Osteoblast (primary cell): Measurements from ENCODE around the gene MRPS18C. TPM values are rescaled to one million over a fixed set of nuclear protein-coding genes. Genes with fewer than 3 reads are reported as not detected.

Experiments used
- DNase-seq: peaks from one replicate; pipeline ENCODE4 v3.0.0; 2011; ENCODE audit warnings: low spot score, mixed read lengths; ENCODE audit not compliant: insufficient read length; ENCODE audit errors: missing footprints
- H2AFZ ChIP-seq: 2 replicates; pipeline ENCODE4 v1.6.0; 2011; ENCODE audit warnings: mild to moderate bottlenecking, low read length
- H3K27ac ChIP-seq: 2 replicates; pipeline ENCODE4 v1.5.1; 2011; ENCODE audit warnings: mild to moderate bottlenecking, low read depth, low read length, moderate library complexity
- H3K27me3 ChIP-seq: 2 replicates; pipeline ENCODE4 v1.6.0; 2012; ENCODE audit warnings: mild to moderate bottlenecking, control low read depth, inconsistent platforms, low read length, moderate library complexity; ENCODE audit not compliant: insufficient read depth
- H3K36me3 ChIP-seq: 2 replicates; pipeline ENCODE4 v1.5.1; 2011; ENCODE audit warnings: mild to moderate bottlenecking, low read length, control low read depth, moderate library complexity; ENCODE audit not compliant: insufficient read depth
- H3K4me1 ChIP-seq: 2 replicates; pipeline ENCODE4 v1.5.1; 2011; ENCODE audit warnings: mild to moderate bottlenecking, low read length, control low read depth, moderate library complexity; ENCODE audit not compliant: insufficient read depth
- H3K4me2 ChIP-seq: 2 replicates; pipeline ENCODE4 v1.6.0; 2011; ENCODE audit warnings: mild to moderate bottlenecking, low read length; ENCODE audit not compliant: insufficient read depth
- H3K4me3 ChIP-seq: fragments of 200-600 bp; sonication (generic); 3 replicates; pipeline ENCODE4 v1.5.1; 2012; ENCODE audit warnings: mild to moderate bottlenecking, low read length, inconsistent platforms; ENCODE audit not compliant: insufficient read depth
- H3K79me2 ChIP-seq: 2 replicates; pipeline ENCODE4 v1.6.0; 2012; ENCODE audit warnings: mild to moderate bottlenecking, low read length, control low read depth, inconsistent platforms; ENCODE audit not compliant: insufficient read depth
- H3K9me3 ChIP-seq: 2 replicates; pipeline ENCODE4 v1.5.1; 2011; ENCODE audit warnings: low read depth, low read length, control low read depth
- H4K20me1 ChIP-seq: 2 replicates; pipeline ENCODE4 v1.6.0; 2012; ENCODE audit warnings: mild to moderate bottlenecking, low read length, control low read depth; ENCODE audit not compliant: insufficient read depth
- CTCF ChIP-seq: IDR thresholded peaks from 2 replicates; pipeline ENCODE4 v1.5.1; 2011; ENCODE audit warnings: mild to moderate bottlenecking, low read depth, low read length, moderate library complexity; ENCODE audit errors: extremely low read depth
- total RNA-seq: library from RNA; depleted of rRNA; stranded (reverse); fragments of >200 nt; gene quantifications from 2 replicates; pipeline ENCODE4 v1.2.3, GENCODE V29; 2012

The MRPS18C gene
- total RNA-seq, 1 donor = 14.5 TPM

GRCh38 chr4:83456184-83456501 lies 285 bp downstream of the MRPS18C start:
- Histone ChIP-seq H3K27ac (peak overlapping the region; percentile 99), H3K9me3 (no peaks in the 10 kb centered on the region), H4K20me1 (no peaks in the 10 kb centered on the region), H3K79me2 (peaks cover 56% of the 10 kb centered on the region), H3K27me3 (no peaks in the 10 kb centered on the region), H2AFZ (peak overlapping the region; percentile 100), H3K36me3 (peaks cover 37% of the 10 kb centered on the region), H3K4me2 (peak overlapping the region; percentile 91), H3K4me3 (peak overlapping the region; percentile 78), H3K4me1 (peaks cover 14% of the 10 kb centered on the region)
- TF ChIP-seq CTCF = no peak
- no peak for DNase-seq

- H3K4me2 ChIP-seq = no peak overlapping the region
These were observed 17.6 kb downstream of the MRPS18C start for GRCh38 chr4:83473423-83473822.

GRCh38 chr4:83473966-83474365 lies 18.1 kb downstream of the MRPS18C start:
- TF ChIP-seq CTCF = no peak
- H3K4me1 ChIP-seq = no peaks in the 10 kb centered on the region
- DNase-seq = no peak
- no peak overlapping the region for H3K4me2 ChIP-seq
- H3K27ac ChIP-seq = no peak overlapping the region
- no peaks in the 10 kb centered on the region for H3K27me3 ChIP-seq
- H4K20me1 ChIP-seq = no peaks in the 10 kb centered on the region
- no peak overlapping the region for H3K4me3 ChIP-seq
- H3K36me3 ChIP-seq = peaks cover 10% of the 10 kb centered on the region
- H3K79me2 ChIP-seq = no peaks in the 10 kb centered on the region
- H2AFZ ChIP-seq = no peak overlapping the region
- H3K9me3 ChIP-seq = no peaks in the 10 kb centered on the region

More at GRCh38 chr4:83473423-83473822, 17.6 kb downstream of the MRPS18C start:
- Histone ChIP-seq H3K27me3 (no peaks in the 10 kb centered on the region), H4K20me1 (no peaks in the 10 kb centered on the region), H2AFZ (no peak overlapping the region), H3K27ac (no peak overlapping the region), H3K36me3 (peaks cover 12% of the 10 kb centered on the region), H3K79me2 (no peaks in the 10 kb centered on the region), H3K4me1 (no peaks in the 10 kb centered on the region), H3K9me3 (no peaks in the 10 kb centered on the region), H3K4me3 (no peak overlapping the region)
- no peak for DNase-seq
- TF ChIP-seq CTCF = no peak

- H3K4me2 ChIP-seq = peak within 1 kb of the TSS; percentile 85
- peak within 1 kb of the TSS; percentile 99 for H2AFZ ChIP-seq
- peak within 1 kb of the TSS; percentile 69 for H3K27ac ChIP-seq
- H3K4me3 ChIP-seq = peak within 1 kb of the TSS; percentile 94
- H3K27me3 ChIP-seq = no peaks in the 10 kb centered on the region
- H3K4me1 ChIP-seq = peaks cover 10% of the 10 kb centered on the region
- H3K36me3 ChIP-seq = peaks cover 2% of the 10 kb centered on the region
- DNase-seq = peak; percentile 99
- TF ChIP-seq CTCF = no peak
- no peaks in the 10 kb centered on the region for H3K9me3 ChIP-seq
- no peaks in the 10 kb centered on the region for H3K79me2 ChIP-seq
- no peaks in the 10 kb centered on the region for H4K20me1 ChIP-seq
These were observed 28.9 kb downstream of the MRPS18C start, which contains the start of gene ABRAXAS1 for GRCh38 chr4:83484500-83485461. TSS of gene ABRAXAS1 (minus strand) at chr4:83485100. CDS start at chr4:83485072, 28 bp downstream.
